Fibroblast of pulmonary artery (primary cell): ENCODE results near the gene SIGLEC12.
A peak's percentile ranks its signal among the peaks of the same experiment; 100 is the strongest.
"Not testable (repeated sequence)": the region's sequence is repeated elsewhere in the genome, so short reads cannot be mapped to it uniquely, and the experiment has no call there.

Experiments used
- DNase-seq: peaks from one replicate; pipeline ENCODE4 v3.0.0-alpha.2; 2010; ENCODE audit warnings: low read depth
- H3K4me3 ChIP-seq: replicated peaks from 2 replicates; pipeline ENCODE4 v1.5.1; 2011; ENCODE audit warnings: low read depth, mild to moderate bottlenecking, control low read depth, low read length, moderate library complexity
- CTCF ChIP-seq: IDR thresholded peaks from 2 replicates; pipeline ENCODE4 v1.5.1; 2011; ENCODE audit warnings: mild to moderate bottlenecking, control low read depth, low read length, inconsistent platforms; ENCODE audit errors: missing control alignments

The SIGLEC12 gene

GRCh38 chr19:51467864-51468544, 33.6 kb downstream of the SIGLEC12 start:
- no peak for TF ChIP-seq CTCF
- no peak for DNase-seq

GRCh38 chr19:51466723-51467122, 34.9 kb downstream of the SIGLEC12 start:
- no peak for TF ChIP-seq CTCF
- H3K4me3 ChIP-seq, result no peak overlapping the region
- no peak for DNase-seq

More at GRCh38 chr19:51467864-51468544, 33.6 kb downstream of the SIGLEC12 start:
- no peak overlapping the region for H3K4me3 ChIP-seq

- H3K4me3 ChIP-seq, result not testable (repeated sequence)
These were observed 37.5 kb downstream of the SIGLEC12 start for GRCh38 chr19:51463976-51464581.

GRCh38 chr19:51462681-51463080, 38.9 kb downstream of the SIGLEC12 start:
- no peak overlapping the region for H3K4me3 ChIP-seq
- no peak for TF ChIP-seq CTCF
- no peak for DNase-seq

More at GRCh38 chr19:51463976-51464581, 37.5 kb downstream of the SIGLEC12 start:
- DNase-seq, result not testable (repeated sequence)

- H3K4me3 ChIP-seq, result no peak overlapping the region
- TF ChIP-seq CTCF, result no peak
- DNase-seq, result no peak
These were observed 39.3 kb downstream of the SIGLEC12 start for GRCh38 chr19:51462276-51462675.

GRCh38 chr19:51461723-51462161, 39.9 kb downstream of the SIGLEC12 start:
- DNase-seq, result no peak
- H3K4me3 ChIP-seq, result no peak overlapping the region
- TF ChIP-seq CTCF, result no peak

- peak; percentile 12 for DNase-seq
- peak overlapping the region; percentile 21 for H3K4me3 ChIP-seq
- TF ChIP-seq CTCF, result no peak
These were observed 41.2 kb downstream of the SIGLEC12 start for GRCh38 chr19:51460164-51460992.
